Panc1 (cell line): Measurements from ENCODE around the gene CREB5. TPM values are rescaled to one million over a fixed set of nuclear protein-coding genes. Genes with fewer than 3 reads are reported as not detected.

Experiments
- ATAC-seq: fragments of 200-7000 bp; cut with Tn5 transposase; 2 replicates; pipeline ENCODE4 v1.9.1; 2020; ENCODE audit warnings: mild to moderate bottlenecking, moderate library complexity
- BruUV-seq: library from RNA; stranded (reverse); fragments of 400-500 nt; replicated peaks from 2 replicates; lab custom pipeline; 2021; lab: Mats Ljungman, UMichigan
- CTCF ChIA-PET: fragments of 300-600 bp; sonication (Branson Sonifier 250); formaldehyde crosslinking; loops from one replicate; lab custom pipeline; 2022; ENCODE audit warnings: antibody characterized with exemption; lab: Charles Lee
- POLR2A ChIA-PET: fragments of 300-600 bp; sonication (Branson Sonifier 250); formaldehyde crosslinking; loops from one replicate; lab custom pipeline; 2022; ENCODE audit warnings: antibody characterized with exemption; lab: Charles Lee
- DNase-seq: peaks from one replicate; pipeline ENCODE4 v3.0.0-alpha.2; 2010; ENCODE audit warnings: low read depth, low spot score
- H3K27ac ChIP-seq: 2 replicates; pipeline ENCODE4 v1.5.1; 2011; ENCODE audit warnings: mild to moderate bottlenecking, low read length, inconsistent platforms
- H3K27me3 ChIP-seq: fragments of 200-500 bp; sonication (Bioruptor generic); 2 replicates; pipeline ENCODE4 v1.6.0; 2014; ENCODE audit warnings: low read length, inconsistent platforms; ENCODE audit not compliant: control insufficient read depth, insufficient read depth
- H3K36me3 ChIP-seq: fragments of 200-500 bp; sonication (Bioruptor generic); 2 replicates; pipeline ENCODE4 v1.5.1; 2014; ENCODE audit warnings: inconsistent platforms, mild to moderate bottlenecking, low read length, moderate library complexity; ENCODE audit not compliant: control insufficient read depth, insufficient read depth
- H3K4me1 ChIP-seq: 2 replicates; pipeline ENCODE4 v1.5.1; 2011; ENCODE audit warnings: inconsistent platforms, mild to moderate bottlenecking, low read length, moderate library complexity; ENCODE audit not compliant: control insufficient read depth, insufficient read depth
- H3K4me3 ChIP-seq, 2 experiments: 2 replicates each; pipeline ENCODE4 v1.5.1; 2011 to 2012; ENCODE audit warnings: low read depth in 2 of 2, low read length in 2 of 2, mild to moderate bottlenecking in 2 of 2, inconsistent platforms in 1 of 2, moderate library complexity in 1 of 2
- H3K9me3 ChIP-seq: fragments of 200-500 bp; sonication (Bioruptor generic); 2 replicates; pipeline ENCODE4 v1.5.1; 2014; ENCODE audit warnings: low read depth, mild to moderate bottlenecking, inconsistent platforms, low read length, moderate library complexity; ENCODE audit not compliant: control insufficient read depth, insufficient read depth
- CTCF ChIP-seq: fragments of 450-650 bp; IDR thresholded peaks from 2 replicates; pipeline ENCODE4 v1.5.1; 2017; ENCODE audit warnings: mild to moderate bottlenecking
- POLR2AphosphoS5 ChIP-seq: IDR thresholded peaks from 2 replicates; pipeline ENCODE4 v1.6.1; 2012; ENCODE audit warnings: mild to moderate bottlenecking, low read depth, low read length, moderate library complexity
- REST ChIP-seq, 2 experiments: IDR thresholded peaks; 2 replicates each; pipeline ENCODE4 v1.6.1; 2011 to 2012; ENCODE audit warnings: low read depth in 2 of 2, control low read depth in 1 of 2, low read length in 1 of 2, mild to moderate bottlenecking in 1 of 2, moderate library complexity in 1 of 2; ENCODE audit not compliant: insufficient read depth in 1 of 2
- SIN3A ChIP-seq: IDR thresholded peaks from 2 replicates; pipeline ENCODE4 v1.6.1; 2012; ENCODE audit warnings: low read depth, mild to moderate bottlenecking, low read length, moderate library complexity, borderline replicate concordance; ENCODE audit not compliant: insufficient read depth
- TCF7L2 ChIP-seq: IDR thresholded peaks from 2 replicates; pipeline ENCODE4 v1.6.1; 2011; ENCODE audit warnings: mild to moderate bottlenecking, low read depth, low read length, inconsistent platforms
- in situ Hi-C: cut with HindIII; loops from 2 replicates; pipeline ENCODE4 v1.10.0; 2016; ENCODE audit warnings: low sequenced_read_pairs, low pct_unique_long_range_greater_than_20kb
- intact Hi-C: fragments of 100-400 bp; cut with micrococcal nuclease; formaldehyde crosslinking; loops from one replicate; pipeline ENCODE4 v1.10.0; 2022; ENCODE audit not compliant: unreplicated experiment
- total RNA-seq: library from RNA; stranded (reverse); gene quantifications from one replicate; pipeline ENCODE4 v1.2.1, GENCODE V29; 2021; ENCODE audit not compliant: unreplicated experiment

The CREB5 gene
- total RNA-seq, 1 experiment from 2014 or later: 3.1 TPM

GRCh38 chr7:28375729-28376128, 36.6 kb upstream of the CREB5 start:
- H3K36me3 ChIP-seq: no peaks in the 10 kb centered on the region
- TF ChIP-seq REST (IDR thresholded peaks at IDR 0.05; ENCODE audit: insufficient read depth in 1 of 2, low read depth in 2 of 2, low read length in 1 of 2) (no peak), CTCF (no peak), POLR2AphosphoS5 (no peak), TCF7L2 (no peak), SIN3A (no peak)
- intact Hi-C loops: no loop called here
- no TSS peak for BruUV-seq
- H3K27ac ChIP-seq: no peak overlapping the region
- CTCF ChIA-PET: no interaction called here
- in situ Hi-C loops: no loop called here
- POLR2A ChIA-PET: no interaction called here
- H3K4me1 ChIP-seq: no peaks in the 10 kb centered on the region
- H3K27me3 ChIP-seq: peaks cover 2% of the 10 kb centered on the region; the same call in 1 of the 2 replicates
- H3K9me3 ChIP-seq: no peaks in the 10 kb centered on the region
- H3K4me3 ChIP-seq: no peak overlapping the region
- ATAC-seq: no peak
- DNase-seq: no peak

GRCh38 chr7:28376634-28377033, 35.7 kb upstream of the CREB5 start:
- intact Hi-C loops: no loop called here

More at GRCh38 chr7:28376634-28377033, 35.7 kb upstream of the CREB5 start:
- Histone ChIP-seq H3K9me3 (no peaks in the 10 kb centered on the region), H3K4me3 (no peak overlapping the region), H3K36me3 (no peaks in the 10 kb centered on the region), H3K27ac (no peak overlapping the region), H3K4me1 (no peaks in the 10 kb centered on the region), H3K27me3 (peaks cover 5% of the 10 kb centered on the region; the same call in 1 of the 2 replicates)
- ChIA-PET CTCF (no interaction called here), POLR2A (no interaction called here)
- TF ChIP-seq CTCF (no peak), REST (IDR thresholded peaks at IDR 0.05; ENCODE audit: insufficient read depth in 1 of 2, low read depth in 2 of 2, low read length in 1 of 2) (no peak), POLR2AphosphoS5 (no peak), TCF7L2 (no peak), SIN3A (no peak)
- DNase-seq (no peak), ATAC-seq (no peak)
- no TSS peak for BruUV-seq
- in situ Hi-C loops: no loop called here
